ENCODE results near the gene MED27. TPM values are rescaled to one million over a fixed set of nuclear protein-coding genes. Genes with fewer than 3 reads are reported as not detected.

Gene MED27
- total and polyA plus RNA-seq, 2 of the 8 experiments (the other 6 are each of a cell fraction or from before 2014, with no cell fraction given): 29.9 to 56.5 TPM

DNA sequence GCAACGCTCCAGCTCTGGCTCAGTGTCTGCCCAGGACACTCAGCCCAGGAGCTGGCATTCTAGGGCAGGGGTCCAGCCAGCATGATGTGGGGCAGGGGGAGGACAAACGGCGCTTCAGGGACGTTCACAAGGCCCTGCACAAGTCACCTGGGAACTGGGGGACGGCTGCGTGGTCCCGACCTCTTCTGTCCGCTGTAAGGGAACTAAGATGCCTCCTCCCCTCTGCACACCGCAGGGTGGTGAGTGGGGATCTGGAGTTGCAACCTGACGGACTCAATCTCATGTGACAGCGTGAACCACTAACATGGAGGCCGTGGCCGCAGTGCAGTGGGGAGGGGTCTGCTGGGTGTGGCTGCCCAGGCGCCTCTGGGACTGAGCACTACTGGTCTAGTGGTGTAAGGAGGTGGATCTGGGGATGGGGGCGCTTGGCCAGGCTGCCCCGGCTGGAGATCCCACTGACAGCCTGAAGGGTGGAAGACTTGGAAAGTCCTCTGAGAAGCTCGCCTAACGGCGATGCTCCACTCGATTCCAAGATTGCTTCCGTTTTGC lies 251.8 kb downstream of the MED27 start:
- H3K4me3 ChIP-seq (ENCODE audit: extremely low read depth in 1 of 4, insufficient read depth in 2 of 4, low read depth in 3 of 4, low read length in 4 of 4): no peak overlapping the region
- no peak overlapping the region for H2BK5ac ChIP-seq (ENCODE audit: low read depth, low read length)
- H3K56ac ChIP-seq (replicated peaks; ENCODE audit: insufficient read length, low read depth, low read length): no peak overlapping the region
- no peaks in the 10 kb centered on the region for H3K27me3 ChIP-seq (replicated peaks in 1 of 4; ENCODE audit: control insufficient read depth in 3 of 4, extremely low read depth in 1 of 4, insufficient read depth in 3 of 4, low read length in 3 of 4)
- H4K8ac ChIP-seq (ENCODE audit: extremely low read depth, insufficient read depth, low read length): no peak overlapping the region
- FAIRE-seq: no peak
- H3K4me1 ChIP-seq (replicated peaks in 1 of 4; ENCODE audit: control insufficient read depth in 3 of 4, insufficient read depth in 4 of 4, low read length in 3 of 4): no peaks in the 10 kb centered on the region
- H4K91ac ChIP-seq (replicated peaks; ENCODE audit: insufficient read length, low read length): no peak overlapping the region
- no peak for DNase-seq (ENCODE audit: low read depth in 1 of 2, low spot score in 2 of 2)
- no peak overlapping the region for H3K4me2 ChIP-seq (ENCODE audit: insufficient read depth in 1 of 2, low read depth in 2 of 2, low read length in 2 of 2)
- no peak overlapping the region for H3K14ac ChIP-seq (ENCODE audit: insufficient read length)
- ChIA-PET POLR2A (ENCODE audit: partially characterized antibody) (no interaction called here), CTCF (ENCODE audit: partially characterized antibody) (interaction anchor here (1.0 to 1.2 kb wide), 4 partner anchors 10 to 44 kb away, joined by 3 to 4 read pairs (median 3); no protein-coding TSS in a partner anchor)
- H3K23ac ChIP-seq (ENCODE audit: insufficient read length): no peak overlapping the region
- no peak overlapping the region for H3K9ac ChIP-seq (replicated peaks in 1 of 4; ENCODE audit: extremely low read depth in 1 of 4, low read depth in 3 of 4, low read length in 3 of 4)
- H4K20me1 ChIP-seq (replicated peaks in 1 of 2; ENCODE audit: control insufficient read depth in 1 of 2, insufficient read depth in 2 of 2, low read length in 2 of 2): no peaks in the 10 kb centered on the region
- H2AFZ ChIP-seq (ENCODE audit: low read length): no peak overlapping the region
- H2BK20ac ChIP-seq (ENCODE audit: low read length): no peak overlapping the region
- H3K9me3 ChIP-seq (ENCODE audit: insufficient read depth in 2 of 2, low read depth in 1 of 2, low read length in 1 of 2): no peaks in the 10 kb centered on the region
- H2BK120ac ChIP-seq (replicated peaks; ENCODE audit: low read depth, low read length): no peak overlapping the region
- H2BK15ac ChIP-seq (ENCODE audit: low read length): no peak overlapping the region
- H3K18ac ChIP-seq (ENCODE audit: extremely low read depth, low read length): no peak overlapping the region
- no peak overlapping the region for H3K27ac ChIP-seq (ENCODE audit: low read depth, low read length)
- no peaks in the 10 kb centered on the region for H3K23me2 ChIP-seq (ENCODE audit: low read depth, low read length)
- no peak overlapping the region for H2BK12ac ChIP-seq (ENCODE audit: low read depth, low read length)
- H4K5ac ChIP-seq (ENCODE audit: insufficient read length, low read depth, low read length): no peak overlapping the region
- 89% methylated on average over 21 of the region's 21 CpGs; no CpG with 5 or more reads in 1 of the 2 experiments for WGBS, 2 experiments (ENCODE audit: extremely low coverage in 1 of 2, insufficient coverage in 1 of 2, insufficient read length in 1 of 2, insufficient replicate concordance in 2 of 2, low coverage in 1 of 2, low lambda C conversion rate in 2 of 2, missing lambda C conversion rate in 1 of 2)
- H3K79me1 ChIP-seq (ENCODE audit: low read depth, low read length): no peaks in the 10 kb centered on the region
- H3K36me3 ChIP-seq (ENCODE audit: control insufficient read depth in 2 of 4, insufficient read depth in 4 of 4, low read length in 3 of 4): no peaks in the 10 kb centered on the region
- H2AK5ac ChIP-seq (ENCODE audit: low read depth, low read length): no peak overlapping the region
- no peaks in the 10 kb centered on the region for H3K79me2 ChIP-seq (ENCODE audit: control insufficient read depth in 1 of 2, insufficient read depth in 2 of 2, low read length in 2 of 2)
- no peak overlapping the region for H3K4ac ChIP-seq (replicated peaks; ENCODE audit: insufficient read length, low read depth, low read length)
- TF ChIP-seq, protein P1, sequence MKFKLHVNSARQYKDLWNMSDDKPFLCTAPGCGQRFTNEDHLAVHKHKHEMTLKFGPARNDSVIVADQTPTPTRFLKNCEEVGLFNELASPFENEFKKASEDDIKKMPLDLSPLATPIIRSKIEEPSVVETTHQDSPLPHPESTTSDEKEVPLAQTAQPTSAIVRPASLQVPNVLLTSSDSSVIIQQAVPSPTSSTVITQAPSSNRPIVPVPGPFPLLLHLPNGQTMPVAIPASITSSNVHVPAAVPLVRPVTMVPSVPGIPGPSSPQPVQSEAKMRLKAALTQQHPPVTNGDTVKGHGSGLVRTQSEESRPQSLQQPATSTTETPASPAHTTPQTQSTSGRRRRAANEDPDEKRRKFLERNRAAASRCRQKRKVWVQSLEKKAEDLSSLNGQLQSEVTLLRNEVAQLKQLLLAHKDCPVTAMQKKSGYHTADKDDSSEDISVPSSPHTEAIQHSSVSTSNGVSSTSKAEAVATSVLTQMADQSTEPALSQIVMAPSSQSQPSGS (IDR thresholded peaks at IDR 0.05; ENCODE audit: low read length): no peak
- TF ChIP-seq JUN (IDR thresholded peaks at IDR 0.05; ENCODE audit: low read depth, low read length): no peak
- TF ChIP-seq CBX5 (IDR thresholded peaks at IDR 0.05; ENCODE audit: low read depth, low read length): no peak
- TF ChIP-seq BACH1 (IDR thresholded peaks at IDR 0.05; ENCODE audit: low read length): no peak
- no peak for TF ChIP-seq RNF2 (IDR thresholded peaks at IDR 0.05; ENCODE audit: borderline replicate concordance, low read depth, low read length, missing control alignments, poor library complexity, severe bottlenecking)
- TF ChIP-seq JUND (IDR thresholded peaks at IDR 0.05; ENCODE audit: low read length): no peak
- no peak for TF ChIP-seq CEBPB (IDR thresholded peaks at IDR 0.05; ENCODE audit: low read depth, low read length)
- TF ChIP-seq RAD21 (IDR thresholded peaks at IDR 0.05 in 1 of 2, conservative IDR thresholded peaks at IDR 0.05 in 1 of 2; ENCODE audit: low read depth in 2 of 2, low read length in 2 of 2): no peak
- TF ChIP-seq CHD1 (IDR thresholded peaks at IDR 0.05; ENCODE audit: low read depth, low read length): no peak
- TF ChIP-seq RFX5 (IDR thresholded peaks at IDR 0.05; ENCODE audit: borderline replicate concordance, low read depth, low read length): no peak
- TF ChIP-seq BRCA1 (IDR thresholded peaks at IDR 0.05; ENCODE audit: low read depth, low read length): no peak
- TF ChIP-seq KDM5A (IDR thresholded peaks at IDR 0.05; ENCODE audit: low read length): no peak
